NAMALWA (cell line): ENCODE data around the gene FMO2.

Experiments used
- DNase-seq: peaks from one replicate; pipeline ENCODE4 v3.0.0-alpha.2; 2015; ENCODE audit warnings: low spot score

FMO2 gene

GRCh38 chr1:171257607-171258076 is 72.5 kb downstream of the FMO2 start:
- DNase-seq, result no peak

DNA sequence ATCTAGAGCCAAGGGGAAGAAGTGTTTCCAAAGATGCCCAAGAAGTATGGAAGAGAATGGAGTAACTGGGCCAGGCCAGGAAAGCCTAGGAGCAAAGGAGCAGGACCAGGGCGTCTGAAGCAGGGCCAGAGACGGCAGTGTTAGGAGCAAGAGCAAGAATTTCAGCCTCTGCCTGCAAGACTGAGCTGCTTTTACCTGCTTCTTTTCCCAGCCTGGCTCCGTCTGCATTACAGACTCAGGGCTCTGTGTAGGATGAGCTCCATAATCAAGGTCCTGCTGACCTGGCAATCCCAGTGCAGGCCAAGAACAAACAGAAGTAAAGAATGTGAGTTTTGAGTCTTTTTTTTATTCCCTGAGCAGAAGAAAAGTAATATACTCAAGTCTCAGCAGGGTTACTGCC is 73.3 kb downstream of the FMO2 start:
- DNase-seq, result no peak

DNA sequence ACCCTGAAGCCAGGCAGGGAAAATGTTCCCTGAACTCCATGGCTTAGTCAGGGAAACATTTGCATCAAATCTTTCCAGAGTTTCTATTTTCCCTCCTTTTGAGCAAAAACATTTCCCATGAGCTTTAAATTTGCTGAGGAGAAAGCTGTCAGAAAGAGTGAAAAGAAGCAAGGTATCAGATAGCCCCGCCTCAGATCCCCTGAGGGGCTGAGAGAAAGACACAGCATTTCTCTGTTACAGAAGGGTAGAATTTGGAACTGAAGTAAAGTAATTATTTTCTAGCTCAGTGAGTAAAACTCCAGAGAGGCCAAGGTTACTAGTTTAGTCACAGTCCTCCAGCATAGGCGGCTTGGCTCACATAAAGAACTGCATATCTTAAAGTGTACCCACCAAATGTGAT is 73.8 kb downstream of the FMO2 start:
- no peak for DNase-seq
